ENCODE measurements around the gene MAPRE2. TPM values are rescaled to one million over a fixed set of nuclear protein-coding genes. Genes with fewer than 3 reads are reported as not detected.
A peak's percentile ranks its signal among the peaks of the same experiment; 100 is the strongest.
"Not testable (repeated sequence)": the region's sequence is repeated elsewhere in the genome, so short reads cannot be mapped to it uniquely, and the experiment has no call there.

Gene MAPRE2
- total and polyA plus RNA-seq, 7 donors, result 3.3 to 83.4 (median 57.3) TPM

DNA sequence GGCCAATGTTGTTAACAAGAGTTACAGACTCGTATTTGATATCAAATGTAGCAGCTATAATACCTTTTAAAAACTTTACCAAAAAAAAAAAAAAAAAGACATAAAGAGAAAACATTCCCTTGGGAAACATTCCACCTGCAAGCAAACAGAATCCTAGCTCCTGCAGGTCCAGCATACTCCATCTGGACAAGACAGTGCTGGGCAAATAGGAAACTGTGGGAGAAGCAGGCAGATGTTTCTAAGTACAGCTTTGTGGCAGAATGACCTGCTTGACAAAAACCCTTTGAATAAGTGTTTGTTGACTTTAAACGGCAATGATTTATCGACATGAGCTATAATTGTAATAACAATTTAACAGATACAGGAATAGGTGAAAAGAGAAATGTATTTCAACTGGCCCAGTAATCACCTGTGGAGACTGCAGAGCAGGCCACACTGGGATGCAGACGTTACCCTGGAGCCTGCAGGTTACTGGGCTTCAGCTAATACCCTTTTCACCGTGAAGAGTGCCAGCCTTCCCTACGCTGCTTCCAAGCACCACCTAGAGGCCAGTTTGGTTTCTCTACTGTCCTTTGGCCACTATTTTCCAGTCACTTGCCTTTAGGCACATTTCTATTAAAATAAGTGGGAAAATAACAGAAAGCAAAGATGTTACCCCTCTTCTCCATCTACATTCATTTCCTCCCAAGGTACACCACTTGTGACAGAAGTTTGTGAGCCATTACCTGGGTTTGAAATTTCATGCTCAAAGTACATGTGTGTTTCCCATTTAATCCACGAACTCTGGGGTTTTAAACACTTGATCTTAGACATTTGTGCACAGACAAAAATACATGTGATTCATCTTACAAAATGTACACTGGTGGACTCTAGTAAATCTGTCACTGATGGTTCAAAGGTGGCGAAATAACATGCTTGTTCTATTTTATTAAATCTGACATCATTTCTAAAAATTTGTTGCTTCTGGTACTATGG lies 102.7 kb downstream of the MAPRE2 start:
- H3K9me3 ChIP-seq, result no peaks in the 10 kb centered on the region

DNA sequence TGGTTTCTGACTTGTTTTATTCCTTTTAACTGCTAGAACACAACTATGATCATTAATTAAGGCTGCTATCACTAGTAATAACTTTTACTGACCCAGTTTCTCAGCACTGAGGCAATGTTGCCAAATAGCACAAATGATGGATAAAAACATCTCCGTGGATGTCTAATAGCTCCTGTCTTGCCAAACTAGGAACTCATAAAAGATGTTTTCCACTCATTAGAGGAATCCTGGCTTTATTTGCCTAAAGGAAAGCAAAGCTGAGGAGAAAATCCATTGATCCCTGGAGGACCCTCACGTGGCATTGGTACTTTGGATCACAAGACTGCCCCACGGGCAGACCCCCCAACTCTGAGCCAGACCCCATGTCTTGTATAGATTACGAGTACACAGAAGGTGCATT lies 103.5 kb downstream of the MAPRE2 start:
- intact Hi-C loops (cut with DNase I), result loop anchor here (2.0 to 5.0 kb wide), 3 partner anchors 117 to 262 kb away; no protein-coding TSS in a partner anchor
- no peak overlapping the region for H3K4me3 ChIP-seq
- peaks cover 0 to 25% of the 10 kb centered on the region in 2 donors for H3K36me3 ChIP-seq (ENCODE audit: insufficient read depth in 1 of 2, low read depth in 1 of 2)
- no peaks in the 10 kb centered on the region for H3K4me1 ChIP-seq
- no peak overlapping the region for H3K27ac ChIP-seq
- no peaks in the 10 kb centered on the region for H3K27me3 ChIP-seq (ENCODE audit: insufficient read depth in 3 of 3, low read length in 2 of 3)
- TF ChIP-seq, protein P1, sequence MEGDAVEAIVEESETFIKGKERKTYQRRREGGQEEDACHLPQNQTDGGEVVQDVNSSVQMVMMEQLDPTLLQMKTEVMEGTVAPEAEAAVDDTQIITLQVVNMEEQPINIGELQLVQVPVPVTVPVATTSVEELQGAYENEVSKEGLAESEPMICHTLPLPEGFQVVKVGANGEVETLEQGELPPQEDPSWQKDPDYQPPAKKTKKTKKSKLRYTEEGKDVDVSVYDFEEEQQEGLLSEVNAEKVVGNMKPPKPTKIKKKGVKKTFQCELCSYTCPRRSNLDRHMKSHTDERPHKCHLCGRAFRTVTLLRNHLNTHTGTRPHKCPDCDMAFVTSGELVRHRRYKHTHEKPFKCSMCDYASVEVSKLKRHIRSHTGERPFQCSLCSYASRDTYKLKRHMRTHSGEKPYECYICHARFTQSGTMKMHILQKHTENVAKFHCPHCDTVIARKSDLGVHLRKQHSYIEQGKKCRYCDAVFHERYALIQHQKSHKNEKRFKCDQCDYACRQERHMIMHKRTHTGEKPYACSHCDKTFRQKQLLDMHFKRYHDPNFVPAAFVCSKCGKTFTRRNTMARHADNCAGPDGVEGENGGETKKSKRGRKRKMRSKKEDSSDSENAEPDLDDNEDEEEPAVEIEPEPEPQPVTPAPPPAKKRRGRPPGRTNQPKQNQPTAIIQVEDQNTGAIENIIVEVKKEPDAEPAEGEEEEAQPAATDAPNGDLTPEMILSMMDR (IDR thresholded peaks at IDR 0.05), result no peak
- WGBS, 3 donors, result 56 to 67% (median 58%) methylated on average over 4 of the region's 4 CpGs
- H3K9me3 ChIP-seq, result no peaks in the 10 kb centered on the region
- DNase-seq (no peak), ATAC-seq (peak in 1 of 4 donors; percentile 11)

More for the DNA sequence above, 102.7 kb downstream of the MAPRE2 start:
- H3K4me3 ChIP-seq, result no peak overlapping the region
- H3K36me3 ChIP-seq (ENCODE audit: insufficient read depth in 1 of 2, low read depth in 1 of 2), result peaks cover 0 to 33% of the 10 kb centered on the region in 2 donors
- 49 to 58% (median 50%) methylated on average over 8 of the region's 8 CpGs for WGBS, 3 donors
- intact Hi-C loops (cut with DNase I), result loop anchor here (2.0 to 5.0 kb wide), 3 partner anchors 117 to 262 kb away; no protein-coding TSS in a partner anchor
- H3K4me1 ChIP-seq, result no peaks in the 10 kb centered on the region
- TF ChIP-seq, protein P1 (IDR thresholded peaks at IDR 0.05), result peak; percentile 76
- no peak overlapping the region for H3K27ac ChIP-seq
- DNase-seq (peak; percentile 44 to 65), ATAC-seq (peak; percentile 87 to 96 (median 92))
- H3K27me3 ChIP-seq (ENCODE audit: insufficient read depth in 3 of 3, low read length in 2 of 3), result no peaks in the 10 kb centered on the region

DNA sequence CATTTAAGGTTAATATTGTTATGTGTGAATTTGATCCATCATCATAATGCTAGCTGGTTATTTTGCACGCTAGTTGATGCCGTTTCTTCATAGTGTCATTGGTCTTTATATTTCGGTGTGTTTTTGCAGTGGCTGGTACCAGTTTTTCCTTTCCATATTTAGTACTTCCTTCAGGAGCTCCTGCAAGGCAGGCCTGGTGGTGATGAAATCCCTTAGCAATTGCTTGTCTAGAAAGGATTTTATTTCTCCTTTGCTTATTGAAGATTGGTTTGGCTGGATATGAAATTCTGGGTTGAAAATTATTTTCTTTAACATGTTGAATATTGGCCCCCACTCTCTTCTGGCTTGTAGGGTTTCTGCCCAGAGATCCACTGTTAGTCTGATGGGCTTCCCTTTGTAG lies 109.0 kb downstream of the MAPRE2 start:
- H3K4me3 ChIP-seq; ATAC-seq; intact Hi-C loops (cut with DNase I); H3K9me3 ChIP-seq; H3K36me3 ChIP-seq (ENCODE audit: insufficient read depth in 1 of 2, low read depth in 1 of 2); H3K27me3 ChIP-seq (ENCODE audit: insufficient read depth in 3 of 3, low read length in 2 of 3); DNase-seq; H3K27ac ChIP-seq; H3K4me1 ChIP-seq: not testable (repeated sequence)
- WGBS, 3 donors, result 90 to 98% (median 95%) methylated on average over 3 of the region's 3 CpGs

DNA sequence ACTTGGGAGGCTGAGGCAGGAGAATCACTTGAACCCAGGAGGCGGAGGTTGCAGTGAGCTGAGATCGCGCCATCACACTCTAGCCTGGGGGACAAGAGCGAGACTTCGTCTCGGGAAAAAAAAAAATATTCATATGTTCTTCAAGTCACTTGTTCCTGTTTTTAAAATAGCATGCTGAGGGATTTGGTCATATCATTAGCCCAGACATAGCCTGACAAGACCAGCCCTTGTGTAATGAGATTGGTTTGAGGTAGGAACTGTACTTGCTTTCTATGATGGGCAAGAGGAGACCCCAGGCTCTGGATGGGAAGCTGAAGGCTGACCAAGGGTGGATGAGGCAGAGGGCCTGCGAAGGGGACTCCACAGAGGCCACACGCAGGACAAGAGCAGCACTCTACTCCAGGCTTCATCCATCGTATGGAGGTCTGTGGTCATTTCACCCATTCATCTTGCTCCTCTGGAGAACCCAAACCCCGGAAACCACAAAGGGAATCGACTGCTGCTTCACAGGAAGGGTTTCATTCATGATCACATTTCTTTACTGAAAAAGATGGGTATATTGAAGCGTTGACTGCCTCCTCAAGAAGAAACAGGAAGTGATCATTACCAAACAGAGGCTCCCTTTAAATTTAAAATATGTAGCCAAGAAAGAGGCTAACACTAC lies 112.5 kb downstream of the MAPRE2 start:
- intact Hi-C loops (cut with DNase I), result no loop called here
- Histone ChIP-seq H3K27me3 (ENCODE audit: insufficient read depth in 3 of 3, low read length in 2 of 3) (no peaks in the 10 kb centered on the region), H3K27ac (no peak overlapping the region), H3K36me3 (ENCODE audit: insufficient read depth in 1 of 2, low read depth in 1 of 2) (no peaks in the 10 kb centered on the region), H3K4me1 (no peaks in the 10 kb centered on the region), H3K9me3 (no peaks in the 10 kb centered on the region), H3K4me3 (no peak overlapping the region)
- ATAC-seq, result peak in 1 of 4 donors; percentile 13
- TF ChIP-seq, protein P1 (IDR thresholded peaks at IDR 0.05), result no peak
- no peak for DNase-seq
- 89 to 93% (median 90%) methylated on average over 12 of the region's 12 CpGs for WGBS, 3 donors

Measured in psoas muscle (tissue), 8 donors.